Trophoblast cell (in vitro differentiated cells and primary cell): ENCODE data around the gene OSBPL8.

Source experiments
- DNase-seq, 2 donors: peaks; one replicate each; pipeline ENCODE4 v3.0.0-alpha.2; 2016
- H2AFZ ChIP-seq: 2 replicates; pipeline ENCODE4 v1.6.1; 2013; ENCODE audit warnings: low read length, moderate library complexity, mild to moderate bottlenecking; ENCODE audit not compliant: insufficient read depth, poor library complexity
- H2AK5ac ChIP-seq: 2 replicates; pipeline ENCODE4 v1.6.1; 2013; ENCODE audit warnings: mild to moderate bottlenecking, low read length
- H2BK120ac ChIP-seq: 2 replicates; pipeline ENCODE4 v1.6.1; 2013; ENCODE audit warnings: low read length, mild to moderate bottlenecking, moderate library complexity; ENCODE audit not compliant: insufficient read depth, poor library complexity
- H2BK12ac ChIP-seq: 2 replicates; pipeline ENCODE4 v1.6.1; 2013; ENCODE audit warnings: mild to moderate bottlenecking, low read length, moderate library complexity
- H2BK5ac ChIP-seq: 2 replicates; pipeline ENCODE4 v1.6.1; 2013; ENCODE audit warnings: low read length, low read depth, moderate library complexity, mild to moderate bottlenecking; ENCODE audit not compliant: poor library complexity
- H3K14ac ChIP-seq: 2 replicates; pipeline ENCODE4 v1.6.1; 2013; ENCODE audit warnings: mild to moderate bottlenecking, low read length
- H3K18ac ChIP-seq: 2 replicates; pipeline ENCODE4 v1.6.1; 2013; ENCODE audit warnings: mild to moderate bottlenecking, low read length
- H3K23ac ChIP-seq: 2 replicates; pipeline ENCODE4 v1.6.1; 2013; ENCODE audit warnings: low read length
- H3K27ac ChIP-seq: 2 replicates; pipeline ENCODE4 v1.5.1; 2013; ENCODE audit warnings: low read depth, mild to moderate bottlenecking, inconsistent platforms, low read length, moderate library complexity
- H3K27me3 ChIP-seq: 2 replicates; pipeline ENCODE4 v1.6.1; 2013; ENCODE audit warnings: inconsistent platforms, mild to moderate bottlenecking, low read length, moderate library complexity; ENCODE audit not compliant: insufficient read depth
- H3K36me3 ChIP-seq, 2 experiments: 1 replicate in 1 of 2; 2 replicates in 1 of 2; pipeline ENCODE4 v1.6.1; 2013; ENCODE audit warnings: low read length in 2 of 2, mild to moderate bottlenecking in 2 of 2, moderate library complexity in 1 of 2; ENCODE audit not compliant: insufficient read depth in 2 of 2, control insufficient read depth in 1 of 2
- H3K4ac ChIP-seq: 2 replicates; pipeline ENCODE4 v1.6.1; 2013; ENCODE audit warnings: low read depth, mild to moderate bottlenecking, low read length, moderate library complexity
- H3K4me1 ChIP-seq, 2 experiments: 1 replicate in 1 of 2; 2 replicates in 1 of 2; pipeline ENCODE4 v1.6.1; 2013; ENCODE audit warnings: low read length in 2 of 2, mild to moderate bottlenecking in 2 of 2, moderate library complexity in 1 of 2; ENCODE audit not compliant: insufficient read depth in 2 of 2, control insufficient read depth in 1 of 2
- H3K4me2 ChIP-seq: 2 replicates; pipeline ENCODE4 v1.6.1; 2013; ENCODE audit warnings: inconsistent platforms, mild to moderate bottlenecking, low read length, moderate library complexity
- H3K4me3 ChIP-seq: 2 replicates; pipeline ENCODE4 v1.5.1; 2013; ENCODE audit warnings: mild to moderate bottlenecking, low read depth, low read length, inconsistent platforms
- H3K79me1 ChIP-seq: one replicate; pipeline ENCODE4 v1.6.1; 2013; ENCODE audit warnings: low read length
- H3K79me2 ChIP-seq: 2 replicates; pipeline ENCODE4 v1.6.1; 2013; ENCODE audit warnings: low read length, mild to moderate bottlenecking; ENCODE audit not compliant: control insufficient read depth, insufficient read depth, poor library complexity
- H3K9ac ChIP-seq: 2 replicates; pipeline ENCODE4 v1.6.1; 2013; ENCODE audit warnings: mild to moderate bottlenecking, low read length
- H3K9me3 ChIP-seq: 2 replicates; pipeline ENCODE4 v1.6.1; 2013; ENCODE audit warnings: low read depth, mild to moderate bottlenecking, control low read depth, inconsistent platforms, low read length; ENCODE audit not compliant: insufficient read depth
- H4K12ac ChIP-seq: 2 replicates; pipeline ENCODE4 v1.6.1; 2013; ENCODE audit warnings: low read depth, mild to moderate bottlenecking, low read length, moderate library complexity
- H4K8ac ChIP-seq: 2 replicates; pipeline ENCODE4 v1.6.1; 2013; ENCODE audit warnings: low read depth, mild to moderate bottlenecking, low read length, moderate library complexity
- H4K91ac ChIP-seq: one replicate; pipeline ENCODE4 v1.6.1; 2013; ENCODE audit warnings: low read depth, mild to moderate bottlenecking, low read length, moderate library complexity
- WGBS: extraction: QIAGEN DNeasy Blood & Tissue Kit; methylation state at CpG from one replicate; pipeline ENCODE4 v1.1.7; 2013; ENCODE audit warnings: missing lambda C conversion rate; ENCODE audit not compliant: insufficient read length, insufficient coverage; ENCODE audit errors: extremely low coverage; 5-methylcytosine and 5-hydroxymethylcytosine counted together

OSBPL8 gene

DNA sequence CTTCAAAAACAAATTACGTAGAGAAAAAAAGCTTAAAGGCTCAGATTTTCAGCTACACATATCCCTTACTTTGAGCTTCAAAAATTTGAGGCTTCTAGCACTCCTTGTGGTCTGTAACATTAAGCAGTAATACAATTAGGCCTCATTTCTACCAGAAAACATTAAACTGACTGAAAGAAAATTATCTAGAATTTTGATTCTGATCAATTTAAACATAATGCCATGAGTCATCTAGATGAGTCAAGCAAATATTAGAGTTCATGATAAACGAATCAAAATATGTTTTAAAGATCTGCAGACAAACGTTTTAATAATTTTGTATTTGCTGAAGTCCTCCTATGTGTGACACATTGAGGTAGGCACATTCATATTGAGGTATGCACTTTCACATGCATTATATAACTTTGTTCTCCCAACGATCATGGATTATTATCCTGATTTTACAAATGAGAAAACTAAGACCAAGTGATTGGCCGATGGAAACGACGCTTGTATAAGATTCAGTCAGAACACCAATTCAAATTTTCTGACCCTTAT, 4.3 kb downstream of the OSBPL8 start:
- Histone ChIP-seq H3K23ac (no peak overlapping the region), H2BK5ac (no peak overlapping the region), H3K79me2 (peaks cover 8% of the 10 kb centered on the region), H3K9ac (no peak overlapping the region), H3K9me3 (no peaks in the 10 kb centered on the region), H4K8ac (no peak overlapping the region), H4K12ac (no peak overlapping the region), H2AFZ (no peak overlapping the region), H3K79me1 (peaks cover 12% of the 10 kb centered on the region), H3K27me3 (no peaks in the 10 kb centered on the region), H3K4me3 (no peak overlapping the region), H3K27ac (no peak overlapping the region), H2AK5ac (no peak overlapping the region), H3K4ac (no peak overlapping the region), H2BK120ac (no peak overlapping the region), H3K4me1 (peaks cover 6 to 10% of the 10 kb centered on the region in 2 experiments), H4K91ac (no peak overlapping the region), H3K4me2 (no peak overlapping the region), H3K14ac (no peak overlapping the region), H3K18ac (no peak overlapping the region), H2BK12ac (no peak overlapping the region), H3K36me3 (peaks cover 0 to 2% of the 10 kb centered on the region in 2 experiments)
- no CpG with 5 or more reads among the region's 7 CpGs for WGBS
- DNase-seq: no peak

DNA sequence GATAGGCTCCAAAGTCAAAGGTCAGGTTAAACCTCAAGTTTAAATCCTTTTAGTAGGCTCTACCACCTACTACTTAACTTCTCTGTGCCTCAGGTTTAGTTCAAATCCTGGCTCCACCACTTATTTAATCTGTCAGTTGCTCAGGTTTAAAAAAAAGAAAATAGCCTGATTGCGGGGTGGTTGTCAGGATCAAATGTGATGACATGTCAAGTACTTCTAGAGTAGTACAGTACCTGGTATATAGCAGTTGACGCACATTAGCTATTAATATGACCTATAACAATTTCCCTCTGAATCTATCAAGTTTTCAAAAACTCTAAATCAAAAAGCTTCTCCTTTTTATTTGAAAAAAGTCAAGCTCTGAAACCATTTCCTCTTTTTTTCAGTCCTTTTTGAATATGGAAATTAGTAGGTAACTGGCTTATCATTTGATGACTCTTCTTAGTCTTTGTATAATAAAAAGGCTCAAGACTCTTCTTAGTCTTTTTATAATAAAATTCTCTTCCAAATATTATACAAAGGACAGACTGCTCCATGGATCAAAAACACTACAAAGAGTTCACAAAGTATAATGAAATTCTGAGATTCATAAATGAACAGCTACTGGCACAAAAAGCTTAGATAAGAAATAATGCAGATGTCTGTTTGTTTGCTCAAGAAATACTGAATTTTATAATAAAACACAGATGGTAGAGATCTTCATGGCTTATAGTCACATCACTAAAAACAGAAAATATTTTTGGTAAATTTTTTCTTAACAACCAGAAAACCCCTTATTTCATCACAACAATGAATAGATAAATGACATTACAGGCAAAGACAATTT, 5.0 kb downstream of the OSBPL8 start:
- Histone ChIP-seq H3K4me1 (peaks cover 6 to 10% of the 10 kb centered on the region in 2 experiments), H3K4me2 (no peak overlapping the region), H2BK120ac (no peak overlapping the region), H3K27me3 (no peaks in the 10 kb centered on the region), H3K14ac (no peak overlapping the region), H4K91ac (no peak overlapping the region), H3K4me3 (no peak overlapping the region), H3K18ac (no peak overlapping the region), H3K9ac (no peak overlapping the region), H2AK5ac (no peak overlapping the region), H4K12ac (no peak overlapping the region), H3K79me2 (peaks cover 6% of the 10 kb centered on the region), H3K79me1 (peaks cover 8% of the 10 kb centered on the region), H3K4ac (no peak overlapping the region), H3K27ac (no peak overlapping the region), H3K9me3 (no peaks in the 10 kb centered on the region), H3K36me3 (peaks cover 0 to 2% of the 10 kb centered on the region in 2 experiments), H4K8ac (no peak overlapping the region), H2AFZ (no peak overlapping the region), H2BK12ac (no peak overlapping the region), H2BK5ac (no peak overlapping the region), H3K23ac (no peak overlapping the region)
- WGBS: no CpG with 5 or more reads among the region's 2 CpGs
- no peak for DNase-seq

DNA sequence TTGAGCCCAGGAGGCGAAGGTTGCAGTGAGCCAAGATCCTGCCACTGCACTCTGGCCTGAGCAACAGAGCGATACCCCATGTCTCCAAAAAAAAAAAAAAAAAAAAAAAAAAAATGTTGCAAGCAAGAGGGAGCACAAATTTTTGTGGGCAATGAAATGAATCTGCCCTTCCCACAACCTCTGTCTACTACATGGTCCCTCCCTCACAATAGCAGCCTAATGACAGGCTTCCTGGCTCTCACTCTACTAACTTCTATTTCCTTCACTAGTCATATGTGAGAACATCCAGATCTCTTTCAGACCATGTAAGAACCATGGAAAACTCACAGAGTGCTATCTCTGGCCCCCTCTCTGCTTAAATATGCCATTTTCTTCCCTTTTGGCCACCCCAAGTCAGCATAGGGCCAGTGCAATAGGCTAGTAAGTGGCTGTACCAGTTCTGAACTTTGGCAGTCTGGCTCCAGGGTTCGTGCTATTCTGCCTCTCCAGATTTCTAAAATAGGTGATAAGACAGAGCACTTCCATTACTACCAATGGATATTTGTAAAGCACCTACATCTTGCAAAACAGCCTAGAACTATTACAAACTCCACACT, 7.1 kb downstream of the OSBPL8 start:
- H3K4me2 ChIP-seq: no peak overlapping the region
- H3K36me3 ChIP-seq: peaks cover 0 to 2% of the 10 kb centered on the region in 2 experiments
- H3K27me3 ChIP-seq: no peaks in the 10 kb centered on the region
- no peak overlapping the region for H2BK5ac ChIP-seq
- no peak overlapping the region for H3K14ac ChIP-seq
- no peak overlapping the region for H3K27ac ChIP-seq
- H3K9ac ChIP-seq: no peak overlapping the region
- no peaks in the 10 kb centered on the region for H3K79me1 ChIP-seq
- H2AFZ ChIP-seq: no peak overlapping the region
- H4K91ac ChIP-seq: peak overlapping the region; percentile 24
- H3K9me3 ChIP-seq: no peaks in the 10 kb centered on the region
- no peak overlapping the region for H3K4ac ChIP-seq
- no CpG with 5 or more reads among the region's 3 CpGs for WGBS
- H2AK5ac ChIP-seq: no peak overlapping the region
- H2BK12ac ChIP-seq: no peak overlapping the region
- no peak for DNase-seq
- H4K8ac ChIP-seq: no peak overlapping the region
- no peak overlapping the region for H4K12ac ChIP-seq
- H3K4me1 ChIP-seq: peaks cover 6 to 13% of the 10 kb centered on the region in 2 experiments
- H3K18ac ChIP-seq: peak overlapping the region; percentile 46
- H2BK120ac ChIP-seq: no peak overlapping the region
- H3K23ac ChIP-seq: no peak overlapping the region
- H3K4me3 ChIP-seq: no peak overlapping the region
- H3K79me2 ChIP-seq: no peaks in the 10 kb centered on the region

DNA sequence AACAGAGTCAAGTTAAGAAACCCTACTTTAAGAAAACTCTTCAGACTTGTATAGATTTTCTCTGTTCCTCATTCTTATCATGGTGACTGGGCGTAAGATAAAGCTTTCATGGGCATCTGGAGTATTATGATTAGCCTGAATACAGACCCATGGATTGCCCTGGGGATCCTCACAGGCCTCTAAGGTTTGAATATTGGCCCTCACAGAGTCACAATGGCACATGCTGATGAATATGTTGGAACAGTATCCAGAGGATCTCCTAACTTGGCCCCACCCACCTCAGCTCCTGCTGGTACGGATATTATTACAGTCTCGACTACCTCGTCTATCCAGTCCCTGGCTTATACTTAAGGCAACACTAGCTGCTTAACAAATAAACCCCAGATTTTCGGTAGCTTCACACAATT, 8.1 kb downstream of the OSBPL8 start:
- Histone ChIP-seq H4K8ac (no peak overlapping the region), H2AFZ (no peak overlapping the region), H3K4ac (no peak overlapping the region), H2BK5ac (no peak overlapping the region), H3K9ac (no peak overlapping the region), H3K4me3 (no peak overlapping the region), H3K79me2 (no peaks in the 10 kb centered on the region), H3K14ac (no peak overlapping the region), H2AK5ac (no peak overlapping the region), H3K27ac (no peak overlapping the region), H3K9me3 (no peaks in the 10 kb centered on the region), H3K79me1 (no peaks in the 10 kb centered on the region), H4K12ac (no peak overlapping the region), H2BK120ac (no peak overlapping the region), H3K23ac (no peak overlapping the region), H3K18ac (no peak overlapping the region), H3K4me2 (no peak overlapping the region), H3K27me3 (no peaks in the 10 kb centered on the region), H4K91ac (no peak overlapping the region), H3K36me3 (peaks cover 0 to 2% of the 10 kb centered on the region in 2 experiments), H3K4me1 (peaks cover 6 to 13% of the 10 kb centered on the region in 2 experiments), H2BK12ac (no peak overlapping the region)
- DNase-seq: peak; percentile 43 to 71
- WGBS: no CpG with 5 or more reads among the region's 5 CpGs
